Uterus (tissue), 2 donors: Measurements from ENCODE around the gene NXPE3.

ENCODE experiments used
- CTCF ChIP-seq, 4 experiments: fragments of 200-600 bp in 2 of 4; fragments of 450-650 bp in 2 of 4; sonication (generic) in 2 of 4; IDR thresholded peaks; one replicate each; pipeline ENCODE4 v1.5.1; 2016 to 2019; ENCODE audit warnings: antibody characterized with exemption in 4 of 4, mild to moderate bottlenecking in 2 of 4, moderate library complexity in 1 of 4
- POLR2A ChIP-seq, 2 donors: fragments of 450-650 bp; IDR thresholded peaks; one replicate each; pipeline ENCODE4 v1.6.1; 2016; ENCODE audit warnings: antibody characterized with exemption in 2 of 2, mild to moderate bottlenecking in 1 of 2, moderate library complexity in 1 of 2

GRCh38 chr3:101851072-101851770 is 72.2 kb downstream of the NXPE3 start:
- no peak for TF ChIP-seq CTCF (IDR thresholded peaks at IDR 0.05)
- no peak for TF ChIP-seq POLR2A (IDR thresholded peaks at IDR 0.05)
